H1 (cell line): ENCODE data around the gene DGAT2. TPM values are rescaled to one million over a fixed set of nuclear protein-coding genes. Genes with fewer than 3 reads are reported as not detected.

Experiments
- BRCA1 ChIP-seq: IDR thresholded peaks from 2 replicates; pipeline ENCODE4 v1.6.1; 2012; ENCODE audit warnings: low read depth, low read length, improper control_type of control experiment
- EZH2 ChIP-seq: fragments of 200-600 bp; sonication (generic); IDR thresholded peaks from 2 replicates; pipeline ENCODE4 v1.7.1; 2012; ENCODE audit warnings: low read depth, mild to moderate bottlenecking, moderate library complexity, low read length, inconsistent platforms; ENCODE audit not compliant: severe bottlenecking
- POLR2AphosphoS5 ChIP-seq: IDR thresholded peaks from 2 replicates; pipeline ENCODE4 v1.6.1; 2011; ENCODE audit warnings: low read depth, low read length
- SRF ChIP-seq: IDR thresholded peaks from 2 replicates; pipeline ENCODE4 v1.6.1; 2011; ENCODE audit warnings: mild to moderate bottlenecking, low read depth, low read length, moderate library complexity
- YY1 ChIP-seq: IDR thresholded peaks from 2 replicates; pipeline ENCODE4 v1.6.1; 2011; ENCODE audit warnings: low read depth, mild to moderate bottlenecking, low read length
- polyA plus RNA-seq, 7 experiments: library from polyadenylated mRNA; depleted of rRNA in 3 of 7; stranded (reverse) in 5 of 7; unstranded in 2 of 7; fragments of >200 nt in 5 of 7; fragments of 200-250 nt in 2 of 7; gene quantifications; 1 replicate in 5 of 7; 2 replicates in 1 of 7; 4 replicates in 1 of 7; pipeline versions ENCODE4 v1.2.1 to v1.2.3, GENCODE V29; 2011 to 2013; ENCODE audit warnings: missing spikeins in 2 of 7, mixed read lengths in 2 of 7
- total RNA-seq: library from RNA; stranded (reverse); fragmentation: NEBNext Ultra II Directional; extraction: Animal tissue kit (Norgen Biotek cat#: 25700); gene quantifications from 2 replicates; pipeline ENCODE4 v1.2.1, GENCODE V29; 2021

Gene DGAT2
- total and polyA plus RNA-seq, 2 of the 8 experiments (the other 6 are each of a cell fraction or from before 2014, with no cell fraction given), result 3.2 to 5.9 TPM

GRCh38 chr11:75760710-75761493, 7.7 kb upstream of the DGAT2 start (continued):
- no peak for TF ChIP-seq EZH2
- no peak for TF ChIP-seq SRF
- no peak for TF ChIP-seq BRCA1
- no peak for TF ChIP-seq POLR2AphosphoS5
- TF ChIP-seq YY1, result no peak
